Neural crest cell (in vitro differentiated cells): Measurements from ENCODE around the gene RPH3AL. TPM values are rescaled to one million over a fixed set of nuclear protein-coding genes. Genes with fewer than 3 reads are reported as not detected.

Source experiments
- DNase-seq: peaks from one replicate; pipeline ENCODE4 v3.0.0; 2021; ENCODE audit warnings: low read depth, mixed read lengths, low spot score
- H3K27ac Mint-ChIP-seq: one replicate; pipeline ENCODE4 v1.8.0; 2021; ENCODE audit warnings: mild to moderate bottlenecking, mixed read lengths; ENCODE audit not compliant: unreplicated experiment
- H3K27me3 Mint-ChIP-seq: 2 replicates; pipeline ENCODE4 v1.8.0; 2021; ENCODE audit warnings: low read depth, mild to moderate bottlenecking, mixed read lengths
- H3K36me3 Mint-ChIP-seq: 2 replicates; pipeline ENCODE4 v1.8.0; 2021; ENCODE audit warnings: low read depth, mild to moderate bottlenecking, mixed read lengths
- H3K4me1 Mint-ChIP-seq: 2 replicates; pipeline ENCODE4 v1.8.0; 2021; ENCODE audit warnings: mixed read lengths
- H3K4me3 Mint-ChIP-seq: one replicate; pipeline ENCODE4 v1.8.0; 2021; ENCODE audit warnings: mild to moderate bottlenecking, mixed read lengths
- H3K9me3 Mint-ChIP-seq: 2 replicates; pipeline ENCODE4 v1.8.0; 2021; ENCODE audit warnings: mixed read lengths
- total RNA-seq: library from RNA; stranded (reverse); gene quantifications from 2 replicates; pipeline ENCODE4 v1.2.1, GENCODE V29; 2021
- TF ChIP-seq, protein P1 (sequence below): fragments of 200-600 bp; sonication (generic); conservative IDR thresholded peaks from 2 replicates; pipeline ENCODE4 v1.5.0; 2021; ENCODE audit warnings: antibody characterized with exemption, mild to moderate bottlenecking

The RPH3AL gene
- total RNA-seq, 1 donor from 2014 or later = 1.9 TPM

- Mint-ChIP-seq H3K27ac (no peak overlapping the region), H3K36me3 (no peaks in the 10 kb centered on the region), H3K4me1 (peaks cover 46% of the 10 kb centered on the region), H3K4me3 (peak overlapping the region; percentile 64), H3K27me3 (peaks cover 51% of the 10 kb centered on the region), H3K9me3 (no peaks in the 10 kb centered on the region)
- TF ChIP-seq, protein P1, sequence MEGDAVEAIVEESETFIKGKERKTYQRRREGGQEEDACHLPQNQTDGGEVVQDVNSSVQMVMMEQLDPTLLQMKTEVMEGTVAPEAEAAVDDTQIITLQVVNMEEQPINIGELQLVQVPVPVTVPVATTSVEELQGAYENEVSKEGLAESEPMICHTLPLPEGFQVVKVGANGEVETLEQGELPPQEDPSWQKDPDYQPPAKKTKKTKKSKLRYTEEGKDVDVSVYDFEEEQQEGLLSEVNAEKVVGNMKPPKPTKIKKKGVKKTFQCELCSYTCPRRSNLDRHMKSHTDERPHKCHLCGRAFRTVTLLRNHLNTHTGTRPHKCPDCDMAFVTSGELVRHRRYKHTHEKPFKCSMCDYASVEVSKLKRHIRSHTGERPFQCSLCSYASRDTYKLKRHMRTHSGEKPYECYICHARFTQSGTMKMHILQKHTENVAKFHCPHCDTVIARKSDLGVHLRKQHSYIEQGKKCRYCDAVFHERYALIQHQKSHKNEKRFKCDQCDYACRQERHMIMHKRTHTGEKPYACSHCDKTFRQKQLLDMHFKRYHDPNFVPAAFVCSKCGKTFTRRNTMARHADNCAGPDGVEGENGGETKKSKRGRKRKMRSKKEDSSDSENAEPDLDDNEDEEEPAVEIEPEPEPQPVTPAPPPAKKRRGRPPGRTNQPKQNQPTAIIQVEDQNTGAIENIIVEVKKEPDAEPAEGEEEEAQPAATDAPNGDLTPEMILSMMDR = no peak
- peak; percentile 70 for DNase-seq
Observed at GRCh38 chr17:382644-383533, 30.3 kb upstream of the RPH3AL start.

GRCh38 chr17:381941-382643 lies 29.5 kb upstream of the RPH3AL start:
- Mint-ChIP-seq H3K4me3 (peak overlapping the region; percentile 64), H3K4me1 (peaks cover 53% of the 10 kb centered on the region), H3K9me3 (no peaks in the 10 kb centered on the region), H3K36me3 (no peaks in the 10 kb centered on the region), H3K27me3 (peaks cover 49% of the 10 kb centered on the region), H3K27ac (no peak overlapping the region)
- TF ChIP-seq, protein P1 = no peak
- no peak for DNase-seq

GRCh38 chr17:381516-381915 lies 28.9 kb upstream of the RPH3AL start:
- Mint-ChIP-seq H3K4me3 (no peak overlapping the region), H3K9me3 (no peaks in the 10 kb centered on the region), H3K4me1 (peaks cover 51% of the 10 kb centered on the region), H3K27me3 (peaks cover 44% of the 10 kb centered on the region), H3K36me3 (no peaks in the 10 kb centered on the region), H3K27ac (no peak overlapping the region)
- TF ChIP-seq, protein P1 = no peak
- no peak for DNase-seq

- Mint-ChIP-seq H3K27me3 (peaks cover 46% of the 10 kb centered on the region), H3K4me3 (no peak overlapping the region), H3K9me3 (no peaks in the 10 kb centered on the region), H3K27ac (no peak overlapping the region), H3K4me1 (peaks cover 48% of the 10 kb centered on the region), H3K36me3 (no peaks in the 10 kb centered on the region)
- DNase-seq = no peak
- TF ChIP-seq, protein P1 = no peak
Observed at GRCh38 chr17:379531-380465, 27.2 kb upstream of the RPH3AL start.

DNA sequence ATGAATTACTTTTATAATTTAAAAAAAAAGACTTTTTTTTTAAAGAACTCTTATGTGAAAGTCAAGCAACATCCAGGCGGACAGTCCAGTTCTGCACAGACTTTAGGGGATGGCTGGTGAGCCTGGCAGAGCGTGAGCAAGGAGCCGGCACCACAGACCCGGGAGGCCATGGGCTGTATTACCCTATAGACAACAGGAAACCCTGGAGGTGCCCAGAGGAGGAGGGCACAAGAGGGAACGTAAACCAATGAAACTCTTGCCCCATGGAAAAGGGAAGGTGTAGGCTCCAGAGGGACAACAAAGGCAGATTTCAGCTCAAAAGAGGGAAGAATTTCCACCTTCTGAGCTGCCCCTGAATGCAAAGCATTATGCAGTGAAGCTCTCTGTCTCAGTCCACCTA lies 25.5 kb upstream of the RPH3AL start:
- Mint-ChIP-seq H3K27ac (no peak overlapping the region), H3K4me3 (no peak overlapping the region), H3K27me3 (peaks cover 29% of the 10 kb centered on the region), H3K9me3 (no peaks in the 10 kb centered on the region), H3K4me1 (peaks cover 33% of the 10 kb centered on the region), H3K36me3 (no peaks in the 10 kb centered on the region)
- TF ChIP-seq, protein P1 = no peak
- no peak for DNase-seq
